ENCODE results near the gene SLC6A1.

The SLC6A1 gene

GRCh38 chr3:10992943-10993728 lies 588 bp downstream of the SLC6A1 start:
- DNase-seq (ENCODE audit: low read depth in 1 of 2, low spot score in 1 of 2): no peak

- DNase-seq (ENCODE audit: low read depth in 1 of 2, low spot score in 1 of 2): no peak
Measured at GRCh38 chr3:10993729-10994065, 1.1 kb downstream of the SLC6A1 start.

- no peak for DNase-seq (ENCODE audit: low read depth in 1 of 2, low spot score in 1 of 2)
Measured at GRCh38 chr3:10994306-10994705, 1.8 kb downstream of the SLC6A1 start.

- DNase-seq (ENCODE audit: low read depth in 1 of 2, low spot score in 1 of 2): no peak
Measured at GRCh38 chr3:10995871-10996270, 3.3 kb downstream of the SLC6A1 start.

GRCh38 chr3:10996345-10997013 lies 3.9 kb downstream of the SLC6A1 start:
- DNase-seq (ENCODE audit: low read depth in 1 of 2, low spot score in 1 of 2): no peak

GRCh38 chr3:10997196-10997595 lies 4.6 kb downstream of the SLC6A1 start:
- no peak for DNase-seq (ENCODE audit: low read depth in 1 of 2, low spot score in 1 of 2)

GRCh38 chr3:10998542-10998941 lies 6.0 kb downstream of the SLC6A1 start:
- no peak for DNase-seq (ENCODE audit: low read depth in 1 of 2, low spot score in 1 of 2)

- no peak for DNase-seq (ENCODE audit: low read depth in 1 of 2, low spot score in 1 of 2)
Measured at GRCh38 chr3:10999221-11000107, 6.9 kb downstream of the SLC6A1 start.

GRCh38 chr3:11000528-11000927 lies 8.0 kb downstream of the SLC6A1 start:
- no peak for DNase-seq (ENCODE audit: low read depth in 1 of 2, low spot score in 1 of 2)

GRCh38 chr3:11001020-11001657 lies 8.6 kb downstream of the SLC6A1 start:
- no peak for DNase-seq (ENCODE audit: low read depth in 1 of 2, low spot score in 1 of 2)

GRCh38 chr3:11001658-11002021 lies 9.1 kb downstream of the SLC6A1 start:
- no peak for DNase-seq (ENCODE audit: low read depth in 1 of 2, low spot score in 1 of 2)

GRCh38 chr3:11002371-11002807 lies 9.8 kb downstream of the SLC6A1 start:
- no peak for DNase-seq (ENCODE audit: low read depth in 1 of 2, low spot score in 1 of 2)

GRCh38 chr3:11004563-11004962 lies 12.0 kb downstream of the SLC6A1 start:
- no peak for DNase-seq (ENCODE audit: low read depth in 1 of 2, low spot score in 1 of 2)

GRCh38 chr3:11005686-11006256 lies 13.2 kb downstream of the SLC6A1 start:
- no peak for DNase-seq (ENCODE audit: low read depth in 1 of 2, low spot score in 1 of 2)

GRCh38 chr3:11006986-11007933 lies 14.7 kb downstream of the SLC6A1 start:
- no peak for DNase-seq (ENCODE audit: low read depth in 1 of 2, low spot score in 1 of 2)

GRCh38 chr3:11009898-11010297 lies 17.4 kb downstream of the SLC6A1 start:
- DNase-seq (ENCODE audit: low read depth in 1 of 2, low spot score in 1 of 2): no peak

- no peak for DNase-seq (ENCODE audit: low read depth in 1 of 2, low spot score in 1 of 2)
Measured at GRCh38 chr3:11010426-11011165, 18.0 kb downstream of the SLC6A1 start.

- no peak for DNase-seq (ENCODE audit: low read depth in 1 of 2, low spot score in 1 of 2)
Measured at GRCh38 chr3:11014253-11014652, 21.7 kb downstream of the SLC6A1 start.

- no peak for DNase-seq (ENCODE audit: low read depth in 1 of 2, low spot score in 1 of 2)
Measured at GRCh38 chr3:11014752-11015151, 22.2 kb downstream of the SLC6A1 start.

All from activated CD4-positive, alpha-beta T cell treated with anti-CD3 and anti-CD28 coated beads, Interleukin-2, amount 50 U/mL, for 24 hours (primary cell).